CD4-positive, alpha-beta T cell treated with Interleukin-17A for 1 hour (primary cell): ENCODE results near the gene HSPA1L.
A peak's percentile ranks its signal among the peaks of the same experiment; 100 is the strongest.
"Not testable (repeated sequence)": the region's sequence is repeated elsewhere in the genome, so short reads cannot be mapped to it uniquely, and the experiment has no call there.

Source experiments
- DNase-seq: peaks from one replicate; pipeline ENCODE4 v3.0.0-alpha.2; 2020

The HSPA1L gene

GRCh38 chr6:31811645-31812044 is 3.4 kb downstream of the HSPA1L start:
- DNase-seq, result no peak

DNA sequence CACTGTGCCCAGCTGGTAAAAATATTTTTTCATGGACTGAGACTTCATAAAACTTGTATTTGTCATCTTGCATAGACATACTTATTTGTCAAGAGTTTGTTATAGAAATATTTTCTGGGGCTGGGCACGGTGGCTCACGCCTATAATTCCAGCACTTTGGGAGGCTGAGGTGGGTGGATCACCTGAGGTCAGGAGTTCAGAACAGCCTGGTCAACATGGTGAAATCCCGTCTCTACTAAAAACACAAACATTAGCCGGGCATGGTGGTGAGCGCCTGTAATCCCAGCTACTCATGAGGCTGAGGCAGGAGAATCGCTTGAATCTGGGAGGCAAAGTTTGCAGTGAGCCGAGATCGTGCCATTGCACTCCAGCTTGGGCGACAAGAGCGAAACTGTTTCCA is 6.5 kb downstream of the HSPA1L start:
- not testable (repeated sequence) for DNase-seq

DNA sequence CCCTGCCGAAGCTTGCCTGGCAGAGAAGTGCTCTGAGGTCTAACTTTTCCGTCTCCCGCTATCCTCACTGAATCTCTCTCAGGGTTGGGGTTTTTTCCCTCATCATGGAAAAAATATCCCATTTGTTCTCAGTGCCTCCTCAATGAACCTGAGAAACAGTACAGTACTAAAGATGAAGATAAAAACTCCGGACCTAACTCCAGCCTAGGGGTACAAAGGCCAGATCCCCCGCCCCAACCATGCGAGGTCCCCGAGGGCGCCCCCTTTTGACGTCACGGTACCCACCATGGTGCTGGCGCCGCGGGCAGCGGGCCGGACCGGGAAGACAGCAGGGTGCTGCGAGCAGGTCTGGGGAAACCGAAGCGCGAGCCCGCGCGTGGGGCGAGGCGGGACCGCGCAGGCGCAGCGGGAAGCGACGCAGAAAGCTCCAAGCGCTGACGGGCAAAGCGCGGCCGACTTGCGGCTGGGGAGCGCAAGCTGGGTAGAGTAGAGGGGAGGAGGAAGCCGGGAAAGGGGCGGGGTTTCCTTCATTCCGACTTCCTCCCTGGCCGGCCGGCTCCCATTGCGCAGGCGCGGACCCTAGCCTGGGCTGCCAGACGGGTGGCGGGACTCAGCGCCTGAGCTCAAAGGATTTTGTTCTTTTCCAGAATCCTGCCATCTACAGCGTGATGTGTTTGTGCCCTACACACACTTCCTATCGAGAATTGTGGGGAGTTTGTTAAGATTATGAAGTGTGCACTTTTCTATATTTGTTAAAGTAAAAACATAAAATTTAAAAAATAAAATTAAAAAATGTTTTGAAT is 8.4 kb downstream of the HSPA1L start, which contains the start of gene LSM2:
LSM2 (minus strand) TSS at position 497 of the 803 bp plus-strand sequence; CDS start at position 288, 209 bp downstream.
- DNase-seq, result peak; percentile 97

- DNase-seq, result no peak
Measured at GRCh38 chr6:31805939-31806469, 9.1 kb downstream of the HSPA1L start.

DNA sequence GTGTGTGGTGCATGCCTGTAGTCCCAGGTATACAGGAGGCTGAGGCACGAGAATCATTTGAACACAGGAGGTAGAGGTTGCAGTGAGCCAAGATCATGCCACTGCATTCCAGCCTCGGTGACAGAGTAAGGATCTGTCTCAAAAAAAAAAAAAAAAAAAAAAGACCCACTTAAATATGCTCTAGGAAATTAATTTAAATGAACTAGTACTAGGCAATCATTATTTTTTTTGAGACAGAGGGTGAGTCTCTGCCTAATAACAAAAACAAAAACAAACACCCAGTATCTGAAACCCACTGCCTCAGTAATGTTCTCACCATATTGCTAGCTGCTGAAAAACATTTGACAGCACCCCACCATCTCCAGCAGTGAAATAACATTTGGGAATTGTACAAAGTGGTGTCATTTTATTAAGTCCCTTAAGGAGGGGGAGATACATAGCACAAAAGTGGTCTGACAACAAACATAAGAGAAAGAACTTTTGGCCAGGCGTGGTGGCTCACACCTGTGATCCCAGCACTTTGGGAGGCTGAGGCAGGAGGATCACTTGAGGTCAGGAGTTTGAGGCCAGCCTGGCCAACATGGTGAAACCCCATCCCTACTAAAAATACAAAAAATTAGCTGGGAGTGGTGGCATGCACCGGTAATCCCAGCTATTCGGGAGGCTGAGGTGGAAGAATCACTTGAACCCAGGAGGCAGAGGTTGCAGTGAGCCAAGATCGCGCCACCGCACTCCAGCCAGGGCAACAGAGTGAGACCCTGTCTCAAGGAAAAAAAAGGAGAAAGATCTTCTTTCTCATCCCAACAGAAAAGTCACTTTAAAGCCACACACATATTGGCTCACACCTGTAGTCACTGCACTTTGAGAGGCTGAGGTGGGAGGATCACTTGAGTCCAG is 13.8 kb downstream of the HSPA1L start:
- DNase-seq, result not testable (repeated sequence)

DNA sequence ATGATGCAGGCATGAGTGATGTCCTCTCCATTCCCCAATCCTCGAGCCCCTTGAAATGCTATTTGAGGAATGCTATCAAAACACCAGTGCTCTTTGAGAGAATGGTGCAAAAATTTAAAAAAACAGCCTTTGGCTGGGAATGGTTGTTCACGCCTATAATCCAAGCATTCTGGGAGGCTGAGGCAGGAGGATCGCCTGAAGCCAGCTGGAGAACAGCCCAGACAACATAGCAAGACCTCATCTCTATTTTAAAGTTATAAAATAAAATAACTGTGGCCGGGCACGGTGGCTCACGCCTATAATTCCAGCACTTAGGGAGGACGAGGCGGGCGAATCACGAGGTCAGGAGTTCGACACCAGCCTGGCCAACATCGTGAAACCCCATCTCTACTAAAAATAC is 15.3 kb downstream of the HSPA1L start:
- no peak for DNase-seq

DNA sequence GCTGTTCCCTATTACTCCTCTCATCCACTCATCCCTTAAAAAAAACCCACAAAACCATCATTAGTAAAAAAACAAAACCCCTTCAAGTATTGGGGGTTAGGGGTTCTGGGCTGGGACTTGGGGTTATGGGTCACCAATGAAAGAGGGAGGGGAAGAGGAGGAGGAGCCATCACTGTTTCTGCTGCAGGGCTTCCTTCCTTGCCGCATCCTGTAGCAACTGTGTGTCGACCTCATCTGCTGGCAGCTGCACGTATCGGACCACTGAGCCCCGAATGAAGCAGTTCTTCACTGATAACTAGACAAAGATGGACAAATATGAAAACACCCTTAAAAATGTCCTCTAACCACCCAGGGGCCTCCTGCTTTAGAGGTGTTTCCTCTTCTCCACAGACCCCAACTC is 17.5 kb downstream of the HSPA1L start:
- DNase-seq, result peak; percentile 64

- no peak for DNase-seq
Measured at GRCh38 chr6:31796993-31797385, 18.1 kb downstream of the HSPA1L start.

GRCh38 chr6:31795616-31796298 is 19.3 kb downstream of the HSPA1L start, which contains the start of gene VARS1:
TSS of gene VARS1 (minus strand) at chr6:31795752. CDS start at chr6:31795217, 535 bp downstream.
- peak; percentile 89 for DNase-seq

- no peak for DNase-seq
Measured at GRCh38 chr6:31794866-31795615, 20.0 kb downstream of the HSPA1L start.

- peak; percentile 32 for DNase-seq
Measured at GRCh38 chr6:31794294-31794865, 20.7 kb downstream of the HSPA1L start.

DNA sequence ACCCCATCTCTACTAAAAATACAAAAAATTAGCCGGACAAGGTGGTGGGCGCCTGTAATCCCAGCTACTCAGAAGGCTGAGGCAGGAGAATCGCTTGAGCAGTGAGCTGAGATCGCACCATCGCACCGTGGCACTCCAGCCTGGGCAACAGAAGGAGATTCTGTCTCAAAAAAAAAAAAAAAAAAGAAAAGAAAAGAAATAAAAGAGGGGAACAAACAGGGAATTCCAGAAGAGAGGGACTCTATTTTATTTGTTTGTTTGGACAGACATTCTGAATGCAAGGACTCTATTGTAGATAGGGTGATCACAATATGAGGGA is 21.2 kb downstream of the HSPA1L start:
- DNase-seq, result not testable (repeated sequence)

- DNase-seq, result no peak
Measured at GRCh38 chr6:31792761-31793171, 22.3 kb downstream of the HSPA1L start.

DNA sequence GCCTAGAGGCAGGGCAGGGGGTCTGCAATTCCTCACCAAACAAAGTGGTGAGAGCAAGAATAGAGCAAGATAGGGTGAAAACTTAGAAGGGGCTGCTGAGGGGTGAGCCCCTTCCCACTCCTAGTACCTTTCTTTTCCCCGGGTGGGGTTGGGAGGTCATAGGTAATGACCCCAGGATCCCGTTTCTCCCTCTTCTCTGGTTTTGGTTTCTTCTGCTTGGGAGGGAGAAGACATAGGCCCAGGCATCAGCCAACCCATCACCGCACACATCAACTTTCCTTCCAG is 23.1 kb downstream of the HSPA1L start:
- DNase-seq, result no peak

- peak; percentile 46 for DNase-seq
Measured at GRCh38 chr6:31791324-31792089, 23.6 kb downstream of the HSPA1L start.

GRCh38 chr6:31785475-31785874 is 29.6 kb downstream of the HSPA1L start:
- DNase-seq, result no peak

DNA sequence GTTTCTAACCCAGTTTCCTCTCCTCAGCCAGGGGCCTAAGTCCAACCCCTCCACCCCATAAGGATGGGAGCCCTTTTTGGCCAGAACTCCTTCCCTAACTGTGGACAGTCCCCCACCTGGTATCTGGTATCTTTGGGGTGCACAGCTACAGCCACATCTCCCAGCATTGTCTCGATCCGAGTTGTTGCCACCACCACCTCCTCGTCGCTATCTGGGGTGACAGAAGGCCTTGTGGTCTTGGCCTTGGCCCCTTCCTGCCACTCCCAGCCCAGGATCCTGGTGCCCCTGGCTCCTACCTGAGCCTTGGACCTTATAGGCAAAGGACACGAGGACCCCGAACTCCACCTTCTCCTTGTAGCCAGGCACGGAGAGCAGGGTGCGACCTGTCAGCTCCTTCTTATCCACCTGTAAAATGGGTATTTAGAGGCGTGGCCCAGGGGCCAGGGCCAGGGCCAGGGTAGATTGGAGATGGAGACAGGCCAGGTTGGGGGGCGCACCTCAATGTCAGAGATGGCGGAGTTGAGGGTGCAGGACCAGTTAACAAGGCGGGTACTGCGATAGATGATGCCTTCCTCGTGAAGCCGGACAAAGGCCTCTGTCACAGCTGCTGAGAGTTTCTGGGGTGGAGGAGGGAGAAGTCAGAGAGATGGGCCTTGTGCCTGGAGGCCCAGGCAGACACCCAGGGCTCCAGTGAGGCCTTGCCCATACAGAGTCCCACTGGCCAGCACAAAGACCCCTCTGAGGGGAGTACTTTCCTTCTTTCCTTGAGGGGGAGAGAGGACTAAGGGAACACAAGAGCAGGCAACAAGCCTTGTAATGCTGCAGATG is 30.8 kb downstream of the HSPA1L start:
- DNase-seq, result no peak

GRCh38 chr6:31782126-31782855 is 32.8 kb downstream of the HSPA1L start:
- no peak for DNase-seq
